Stimulated activated naive CD8-positive, alpha-beta T cell treated with anti-CD3 and anti-CD28 coated beads, Interleukin-15, Interleukin-2, amounts not matched to agents 100 ng/mL and 50 ng/mL, for 24 hours (primary cell): ENCODE results near the gene LCN10.
"Not testable (repeated sequence)": the region's sequence is repeated elsewhere in the genome, so short reads cannot be mapped to it uniquely, and the experiment has no call there.

Source experiments
- H3K27ac Mint-ChIP-seq: one replicate; pipeline ENCODE4 v1.8.0; 2021; ENCODE audit warnings: mild to moderate bottlenecking, mixed read lengths
- H3K27me3 Mint-ChIP-seq: one replicate; pipeline ENCODE4 v1.8.0; 2021; ENCODE audit warnings: mixed read lengths
- H3K36me3 Mint-ChIP-seq: one replicate; pipeline ENCODE4 v1.8.0; 2021; ENCODE audit warnings: low read depth, mixed read lengths
- H3K4me1 Mint-ChIP-seq: one replicate; pipeline ENCODE4 v1.8.0; 2021; ENCODE audit warnings: low read depth, mixed read lengths
- H3K4me3 Mint-ChIP-seq: one replicate; pipeline ENCODE4 v1.8.0; 2021; ENCODE audit warnings: mild to moderate bottlenecking, mixed read lengths
- H3K9me3 Mint-ChIP-seq: one replicate; pipeline ENCODE4 v1.8.0; 2021; ENCODE audit warnings: mixed read lengths

The LCN10 gene

DNA sequence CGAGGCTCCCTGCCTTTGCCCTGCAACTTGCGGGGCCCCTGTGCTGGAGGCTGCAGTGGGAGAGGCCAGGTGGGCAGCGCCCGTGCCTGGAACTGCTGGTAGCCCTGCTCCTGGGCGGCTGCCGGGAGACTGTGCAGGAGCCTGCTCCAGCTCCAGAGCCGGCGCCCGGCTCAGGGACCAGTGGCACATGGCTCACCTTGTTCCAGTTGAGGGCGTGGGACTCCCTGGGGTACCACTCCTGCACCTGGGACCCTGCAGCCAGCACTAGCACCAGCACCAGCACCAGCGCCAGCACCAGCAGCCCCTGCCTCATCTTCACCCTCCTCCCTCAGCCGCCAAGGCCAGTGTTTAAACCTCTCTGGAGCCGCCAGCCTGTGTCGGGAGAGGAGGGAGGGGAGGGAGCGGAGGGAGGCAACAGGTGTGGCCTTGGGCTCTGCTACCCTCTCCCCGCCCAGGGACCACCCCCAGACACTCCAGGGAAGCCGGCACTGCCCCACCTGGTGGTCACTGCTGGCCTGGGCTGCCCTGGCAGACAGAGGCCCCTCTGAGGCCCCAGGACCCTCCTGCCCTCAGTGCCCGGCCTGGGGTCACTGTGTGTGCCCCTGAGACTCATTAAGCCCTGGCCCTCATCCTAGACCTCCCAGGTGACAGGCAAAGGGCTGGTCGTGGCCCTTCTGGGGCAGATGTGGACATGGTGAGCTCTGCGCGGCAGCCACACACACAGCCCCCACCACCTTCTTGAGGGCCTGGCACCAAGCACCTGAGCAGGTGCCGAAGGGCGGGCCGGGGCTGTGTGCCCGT is at the start of gene LCN10:
Gene LCN10 (minus strand): TSS at position 350 of the 801 bp plus-strand sequence. CDS start 37 bp downstream, at position 313.
- Mint-ChIP-seq H3K4me3 (peak within 1 kb of the TSS; percentile 67), H3K27ac (no peak within 1 kb of the TSS), H3K4me1 (peaks cover 26% of the 10 kb centered on the region), H3K9me3 (no peaks in the 10 kb centered on the region), H3K36me3 (no peaks in the 10 kb centered on the region), H3K27me3 (no peaks in the 10 kb centered on the region)

- Mint-ChIP-seq H3K27ac (peak overlapping the region; percentile 72), H3K36me3 (no peaks in the 10 kb centered on the region), H3K4me3 (peak overlapping the region; percentile 84), H3K9me3 (no peaks in the 10 kb centered on the region), H3K4me1 (peaks cover 34% of the 10 kb centered on the region), H3K27me3 (peaks cover 6% of the 10 kb centered on the region)
These were observed 49.0 kb upstream of the LCN10 start for GRCh38 chr9:136791516-136792276.

- H3K36me3 Mint-ChIP-seq = no peaks in the 10 kb centered on the region
- no peaks in the 10 kb centered on the region for H3K9me3 Mint-ChIP-seq
- H3K27ac Mint-ChIP-seq = peak within 1 kb of the TSS; percentile 72
- H3K27me3 Mint-ChIP-seq = no peaks in the 10 kb centered on the region
- H3K4me1 Mint-ChIP-seq = peaks cover 28% of the 10 kb centered on the region
- H3K4me3 Mint-ChIP-seq = peak within 1 kb of the TSS; percentile 84
These were observed 48.1 kb upstream of the LCN10 start, which contains the start of gene TMEM141 for GRCh38 chr9:136790640-136791515. Gene TMEM141, plus strand, starts transcription at chr9:136791344. Its CDS starts 27 bp downstream, at chr9:136791371.

DNA sequence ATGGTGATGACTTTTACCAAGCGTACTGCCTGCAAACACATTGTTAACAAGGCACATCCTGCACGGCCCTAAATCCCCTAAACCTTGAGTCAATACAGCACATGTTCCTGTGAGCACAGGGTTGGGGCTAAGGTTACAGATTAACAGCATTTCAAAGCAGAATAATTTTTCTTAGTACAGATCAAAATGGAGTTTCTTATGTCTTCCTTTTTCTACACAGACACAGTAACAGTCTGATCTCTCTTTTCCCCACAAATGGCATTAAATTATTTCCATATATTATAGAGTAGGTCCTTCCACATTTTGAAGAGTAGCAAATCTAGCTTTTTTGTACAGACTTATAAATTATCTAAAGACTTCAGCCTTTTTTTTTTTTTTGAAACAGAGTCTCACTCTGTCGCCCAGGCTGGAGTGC is 46.8 kb upstream of the LCN10 start:
- H3K27ac Mint-ChIP-seq = no peak overlapping the region

GRCh38 chr9:136788644-136789522 is 46.1 kb upstream of the LCN10 start:
- not testable (repeated sequence) for H3K27ac Mint-ChIP-seq, H3K36me3 Mint-ChIP-seq, H3K9me3 Mint-ChIP-seq, H3K27me3 Mint-ChIP-seq, H3K4me3 Mint-ChIP-seq
- peaks cover 31% of the 10 kb centered on the region for H3K4me1 Mint-ChIP-seq

More for the DNA sequence above, 46.8 kb upstream of the LCN10 start:
- Mint-ChIP-seq H3K4me3 (no peak overlapping the region), H3K36me3 (no peaks in the 10 kb centered on the region), H3K4me1 (peaks cover 28% of the 10 kb centered on the region), H3K9me3 (no peaks in the 10 kb centered on the region), H3K27me3 (no peaks in the 10 kb centered on the region)

GRCh38 chr9:136787690-136788400 is 45.1 kb upstream of the LCN10 start:
- H3K9me3 Mint-ChIP-seq = no peaks in the 10 kb centered on the region
- H3K4me3 Mint-ChIP-seq = no peak overlapping the region
- H3K27ac Mint-ChIP-seq = peak overlapping the region; percentile 26
- H3K4me1 Mint-ChIP-seq = peaks cover 34% of the 10 kb centered on the region
- no peaks in the 10 kb centered on the region for H3K36me3 Mint-ChIP-seq
- H3K27me3 Mint-ChIP-seq = no peaks in the 10 kb centered on the region

GRCh38 chr9:136786983-136787382 is 44.2 kb upstream of the LCN10 start:
- H3K36me3 Mint-ChIP-seq, H3K27ac Mint-ChIP-seq, H3K4me3 Mint-ChIP-seq, H3K9me3 Mint-ChIP-seq, H3K27me3 Mint-ChIP-seq: not testable (repeated sequence)
- peaks cover 29% of the 10 kb centered on the region for H3K4me1 Mint-ChIP-seq

DNA sequence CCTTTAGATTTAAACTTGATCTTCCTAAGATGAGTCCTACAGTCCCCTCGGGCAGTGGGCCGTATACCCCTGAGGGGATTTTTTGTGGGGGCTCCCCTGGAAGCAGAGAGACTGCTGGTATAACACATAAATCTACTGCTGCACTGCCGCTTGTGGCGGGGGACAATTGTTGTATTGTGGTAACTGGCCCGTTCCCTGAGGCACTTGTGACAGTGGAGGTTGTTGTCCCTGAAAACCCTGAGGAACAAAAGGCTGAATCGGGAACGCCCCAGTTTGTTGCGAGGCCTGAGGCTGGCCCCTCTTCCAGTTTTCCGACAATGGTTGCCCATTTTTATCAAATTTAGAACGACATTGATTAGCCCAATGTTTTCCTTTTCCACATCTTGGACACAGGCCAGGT is 43.7 kb upstream of the LCN10 start:
- Mint-ChIP-seq H3K4me3 (no peak overlapping the region), H3K9me3 (no peaks in the 10 kb centered on the region), H3K36me3 (no peaks in the 10 kb centered on the region), H3K27ac (no peak overlapping the region), H3K4me1 (peaks cover 27% of the 10 kb centered on the region), H3K27me3 (no peaks in the 10 kb centered on the region)

DNA sequence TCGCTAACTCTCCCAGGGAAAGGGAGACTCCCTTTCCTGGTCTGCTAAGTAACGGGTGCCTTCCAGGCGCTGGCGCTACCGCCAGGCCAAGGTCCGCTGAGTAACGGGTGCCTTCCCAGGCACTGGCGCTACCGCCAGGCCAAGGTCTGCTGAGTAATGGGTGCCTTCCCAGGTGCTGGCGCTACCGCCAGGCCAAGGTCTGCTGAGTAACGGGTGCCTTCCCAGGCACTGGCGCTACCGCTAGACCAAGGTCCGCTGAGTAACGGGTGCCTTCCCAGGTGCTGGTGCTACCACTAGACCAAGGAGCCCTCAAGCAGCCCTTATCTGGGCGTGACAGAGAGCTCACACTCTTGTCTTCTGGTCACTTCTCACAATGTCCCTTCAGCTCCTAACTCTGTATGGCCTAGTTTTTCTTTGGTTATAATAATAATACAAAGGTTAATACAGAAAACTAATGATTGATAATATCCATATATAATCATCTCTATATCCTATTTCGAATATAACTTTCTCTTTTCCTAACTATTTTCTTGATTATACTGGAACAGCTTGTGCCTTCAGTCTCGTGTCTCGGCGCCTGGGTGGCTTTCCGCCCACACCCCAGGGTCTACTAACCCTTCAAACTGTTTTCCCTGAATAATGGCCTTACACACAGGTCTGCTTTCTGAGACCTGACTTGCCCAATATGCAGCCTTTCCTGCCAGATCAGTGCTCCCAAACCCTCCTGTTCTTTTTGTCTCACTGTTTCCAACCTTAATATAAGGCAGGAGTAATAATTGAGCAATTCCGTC is 43.0 kb upstream of the LCN10 start:
- H3K27me3 Mint-ChIP-seq, H3K36me3 Mint-ChIP-seq, H3K4me3 Mint-ChIP-seq, H3K27ac Mint-ChIP-seq, H3K9me3 Mint-ChIP-seq: not testable (repeated sequence)
- H3K4me1 Mint-ChIP-seq = peaks cover 27% of the 10 kb centered on the region

- Mint-ChIP-seq H3K4me1 (peaks cover 21% of the 10 kb centered on the region), H3K4me3 (no peak overlapping the region), H3K27me3 (no peaks in the 10 kb centered on the region), H3K27ac (no peak overlapping the region), H3K9me3 (no peaks in the 10 kb centered on the region), H3K36me3 (no peaks in the 10 kb centered on the region)
These were observed 42.2 kb upstream of the LCN10 start for GRCh38 chr9:136784997-136785361.

- Mint-ChIP-seq H3K27ac (no peak overlapping the region), H3K27me3 (no peaks in the 10 kb centered on the region), H3K36me3 (no peaks in the 10 kb centered on the region), H3K9me3 (no peaks in the 10 kb centered on the region), H3K4me1 (peaks cover 21% of the 10 kb centered on the region), H3K4me3 (no peak overlapping the region)
These were observed 41.7 kb upstream of the LCN10 start for GRCh38 chr9:136784249-136784996.

DNA sequence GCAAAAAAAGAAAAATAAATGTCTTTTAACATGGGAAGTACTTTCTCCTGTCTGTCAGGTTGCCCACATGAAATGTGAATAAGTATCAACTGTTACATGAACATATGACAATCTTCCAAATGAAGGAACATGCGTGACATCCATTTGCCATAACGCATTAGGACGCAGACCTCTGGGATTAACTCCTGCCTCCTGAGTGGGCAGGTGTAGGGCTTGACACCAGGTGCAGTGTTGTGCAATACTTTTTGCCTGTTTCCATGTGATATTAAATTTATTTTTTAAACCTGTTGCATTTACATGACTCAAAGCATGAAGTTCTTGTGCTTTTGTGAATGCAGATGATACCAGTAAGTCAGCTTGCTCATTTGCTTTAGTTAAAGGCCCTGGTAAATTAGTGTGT is 39.7 kb upstream of the LCN10 start:
- H3K36me3 Mint-ChIP-seq = no peaks in the 10 kb centered on the region
- H3K4me3 Mint-ChIP-seq = no peak overlapping the region

More for the DNA sequence above, 39.7 kb upstream of the LCN10 start:
- Mint-ChIP-seq H3K27ac (no peak overlapping the region), H3K4me1 (peaks cover 6% of the 10 kb centered on the region), H3K9me3 (no peaks in the 10 kb centered on the region), H3K27me3 (peaks cover 15% of the 10 kb centered on the region)
